Ovary (tissue), 9 donors: ENCODE measurements around the gene TMEM88. TPM values are rescaled to one million over a fixed set of nuclear protein-coding genes. Genes with fewer than 3 reads are reported as not detected.
A peak's percentile ranks its signal among the peaks of the same experiment; 100 is the strongest.

ENCODE experiments used
- DNase-seq, 5 donors: peaks; one replicate each; pipeline ENCODE4 v3.0.0-alpha.2; 2019 to 2020
- H3K27ac ChIP-seq, 2 donors: fragments of 200-600 bp; one replicate each; pipeline versions ENCODE4 v1.5.1 to v1.8.0; 2019 to 2022
- H3K27me3 ChIP-seq: fragments of 200-600 bp; one replicate; pipeline ENCODE4 v1.8.0; 2022
- H3K36me3 ChIP-seq: fragments of 200-600 bp; sonication (generic); one replicate; pipeline ENCODE4 v1.5.1; 2019
- H3K4me1 ChIP-seq: one replicate; pipeline ENCODE4 v1.8.1; 2013; ENCODE audit warnings: mild to moderate bottlenecking, moderate library complexity; ENCODE audit not compliant: insufficient read depth
- H3K4me3 ChIP-seq: fragments of 200-600 bp; sonication (generic); one replicate; pipeline ENCODE4 v1.5.1; 2017
- H3K9me3 ChIP-seq, 2 donors: fragments of 200-600 bp in 1 of 2; sonication (generic) in 1 of 2; one replicate each; pipeline versions ENCODE4 v1.5.1 to v1.8.1; 2013 to 2019; ENCODE audit warnings: mild to moderate bottlenecking in 1 of 2, moderate library complexity in 1 of 2
- CTCF ChIP-seq, 3 donors: fragments of 450-650 bp in 2 of 3; fragments of 200-600 bp in 1 of 3; IDR thresholded peaks; one replicate each; pipeline versions ENCODE4 v1.5.1 to v1.8.0; 2016 to 2022; ENCODE audit warnings: antibody characterized with exemption in 3 of 3, mild to moderate bottlenecking in 1 of 3
- EP300 ChIP-seq: sonication (generic); formaldehyde crosslinking; IDR thresholded peaks from one replicate; pipeline ENCODE4 v1.6.1; 2017; ENCODE audit warnings: antibody characterized with exemption
- POLR2A ChIP-seq: fragments of 450-650 bp; IDR thresholded peaks from one replicate; pipeline ENCODE4 v1.6.1; 2017; ENCODE audit warnings: antibody characterized with exemption, mild to moderate bottlenecking, moderate library complexity
- WGBS, 3 donors: extraction: QIAGEN DNeasy Blood & Tissue Kit in 1 of 3; methylation state at CpG; one replicate each; pipeline versions ENCODE4 v1.1.5 to v1.1.7; 2013 to 2017; 5-methylcytosine and 5-hydroxymethylcytosine counted together
- intact Hi-C, 4 donors: fragments of 100-400 bp; cut with DNase I; formaldehyde crosslinking; loops; one replicate each; pipeline versions ENCODE4 v1.11.0 to v1.15.1; 2022 to 2023
- polyA plus RNA-seq, 2 donors: library from polyadenylated mRNA; stranded (reverse); fragments of 200-250 nt in 1 of 2; fragments of 350-450 nt in 1 of 2; fragmentation: Illumina TruSeq in 1 of 2; extraction: RNeasy Lipid Tissue Mini Kit (QIAGEN cat#74804) in 1 of 2; gene quantifications; one replicate each; pipeline ENCODE4 v1.2.3, GENCODE V29; 2013 to 2014
- total RNA-seq, 7 donors: library from RNA; depleted of rRNA in 2 of 7; stranded (reverse); fragments of >200 nt in 2 of 7; fragmentation: NEBNext Ultra II Directional in 3 of 7; extraction: Animal tissue kit (Norgen Biotek cat#: 25700) in 3 of 7; gene quantifications; one replicate each; pipeline versions ENCODE4 v1.1.0 to v1.2.4, GENCODE V29; 2016 to 2023
- donor health status: DM: no; HTN: no; CAD: no; lungs with moderate emphysema.
- donor health status: DM: no; HTN: no; CAD: no.
- donor health status: Bipolar disorder and iron deficiency.
- donor health status: DM: yes; HTN: yes; CAD: no.
- donor health status: DM: no; HTN: no; CAD: no.
- donor health status: DM: yes; HTN: yes; CAD: no.

Gene TMEM88
- total and polyA plus RNA-seq, 9 donors: 2.1 to 17.8 (median 8.2) TPM

GRCh38 chr17:7823581-7824001 lies 31.3 kb upstream of the TMEM88 start:
- intact Hi-C loops: loop anchor here in 3 of 4 donors (5.0 kb wide), 3 partner anchors 34 to 169 kb away; partner anchors contain the start of genes CYB5D1 (in 3 of the 3), NAA38 (in 3 of the 3) and TMEM88 (in 3 of the 3)
- H3K4me1 ChIP-seq: no peaks in the 10 kb centered on the region
- TF ChIP-seq POLR2A (no peak), EP300 (no peak), CTCF (IDR thresholded peaks at IDR 0.05) (no peak)
- H3K36me3 ChIP-seq: no peaks in the 10 kb centered on the region
- no peak overlapping the region for H3K4me3 ChIP-seq
- no peak overlapping the region for H3K27ac ChIP-seq
- no peaks in the 10 kb centered on the region for H3K27me3 ChIP-seq
- H3K9me3 ChIP-seq: no peaks in the 10 kb centered on the region
- no peak for DNase-seq
- WGBS, 3 donors: 86 to 90% (median 87%) methylated on average over 20 of the region's 20 CpGs

- Histone ChIP-seq H3K27me3 (no peaks in the 10 kb centered on the region), H3K36me3 (no peaks in the 10 kb centered on the region), H3K4me1 (no peaks in the 10 kb centered on the region), H3K9me3 (no peaks in the 10 kb centered on the region), H3K27ac (no peak overlapping the region), H3K4me3 (no peak overlapping the region)
- TF ChIP-seq CTCF (IDR thresholded peaks at IDR 0.05) (no peak), EP300 (no peak), POLR2A (no peak)
- WGBS, 3 donors: 86 to 90% (median 86%) methylated on average over 9 of the region's 9 CpGs
- intact Hi-C loops: loop anchor here in 3 of 4 donors (5.0 kb wide), 3 partner anchors 33 to 168 kb away; partner anchors contain the start of genes CYB5D1 (in 3 of the 3), NAA38 (in 3 of the 3) and TMEM88 (in 3 of the 3)
- peak in 2 of 5 donors; percentile 29 to 48 for DNase-seq
These were observed 30.6 kb upstream of the TMEM88 start for GRCh38 chr17:7824021-7824924.

GRCh38 chr17:7825206-7825990 lies 29.5 kb upstream of the TMEM88 start:
- H3K36me3 ChIP-seq: no peaks in the 10 kb centered on the region
- H3K27ac ChIP-seq: no peak overlapping the region
- no peaks in the 10 kb centered on the region for H3K9me3 ChIP-seq
- no peak for DNase-seq
- 46 to 52% (median 49%) methylated on average over 12 of the region's 12 CpGs for WGBS, 3 donors
- no peak overlapping the region for H3K4me3 ChIP-seq
- intact Hi-C loops: no loop called here
- no peak for TF ChIP-seq POLR2A
- no peak for TF ChIP-seq CTCF (IDR thresholded peaks at IDR 0.05)
- TF ChIP-seq EP300: no peak
- no peaks in the 10 kb centered on the region for H3K4me1 ChIP-seq
- no peaks in the 10 kb centered on the region for H3K27me3 ChIP-seq

- no peaks in the 10 kb centered on the region for H3K27me3 ChIP-seq
- peaks cover 7% of the 10 kb centered on the region for H3K4me1 ChIP-seq
- DNase-seq: peak in 1 of 5 donors; percentile 39
- intact Hi-C loops: loop anchor here in 1 of 4 donors (10.0 kb wide), 1 partner anchor 206 kb away; the partner anchor contains the start of gene SAT2
- H3K4me3 ChIP-seq: no peak overlapping the region
- 77 to 86% (median 83%) methylated on average over 8 of the region's 8 CpGs for WGBS, 3 donors
- H3K27ac ChIP-seq: no peak overlapping the region
- TF ChIP-seq CTCF (IDR thresholded peaks at IDR 0.05) (no peak), POLR2A (no peak), EP300 (no peak)
- no peaks in the 10 kb centered on the region for H3K9me3 ChIP-seq
- no peaks in the 10 kb centered on the region for H3K36me3 ChIP-seq
These were observed 24.2 kb upstream of the TMEM88 start for GRCh38 chr17:7830616-7831015.
